HG03025 (cell line): Measurements from ENCODE around the gene ADGRL3.

Experiments used
- ATAC-seq: cut with Tn5 transposase; IDR thresholded peaks from one replicate; pipeline ENCODE4 v1.9.1; 2021; ENCODE audit warnings: mild to moderate bottlenecking, moderate library complexity; ENCODE audit not compliant: unreplicated experiment, low FRiP score

Gene ADGRL3

DNA sequence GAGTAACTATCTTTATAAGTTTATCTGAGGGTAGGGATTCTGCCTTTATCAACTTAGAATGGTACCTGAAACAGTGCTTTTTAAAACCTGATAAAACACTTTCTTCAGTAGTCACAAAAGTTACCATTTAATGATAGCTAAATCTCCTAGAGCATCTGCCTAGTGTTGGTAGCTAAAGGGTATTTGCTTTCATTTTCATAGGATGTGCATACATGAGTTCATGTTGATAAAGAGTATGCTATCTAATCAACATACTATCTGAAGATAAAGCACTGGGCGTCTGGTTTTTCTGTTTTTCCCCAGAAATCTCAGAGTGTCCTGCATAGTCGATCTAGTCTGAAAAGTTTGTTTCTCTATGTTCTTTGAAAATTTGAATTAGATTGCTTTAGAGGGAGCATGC lies 75.1 kb downstream of the ADGRL3 start:
- no peak for ATAC-seq

GRCh38 chr4:61276029-61276428 lies 75.9 kb downstream of the ADGRL3 start:
- ATAC-seq, result no peak

DNA sequence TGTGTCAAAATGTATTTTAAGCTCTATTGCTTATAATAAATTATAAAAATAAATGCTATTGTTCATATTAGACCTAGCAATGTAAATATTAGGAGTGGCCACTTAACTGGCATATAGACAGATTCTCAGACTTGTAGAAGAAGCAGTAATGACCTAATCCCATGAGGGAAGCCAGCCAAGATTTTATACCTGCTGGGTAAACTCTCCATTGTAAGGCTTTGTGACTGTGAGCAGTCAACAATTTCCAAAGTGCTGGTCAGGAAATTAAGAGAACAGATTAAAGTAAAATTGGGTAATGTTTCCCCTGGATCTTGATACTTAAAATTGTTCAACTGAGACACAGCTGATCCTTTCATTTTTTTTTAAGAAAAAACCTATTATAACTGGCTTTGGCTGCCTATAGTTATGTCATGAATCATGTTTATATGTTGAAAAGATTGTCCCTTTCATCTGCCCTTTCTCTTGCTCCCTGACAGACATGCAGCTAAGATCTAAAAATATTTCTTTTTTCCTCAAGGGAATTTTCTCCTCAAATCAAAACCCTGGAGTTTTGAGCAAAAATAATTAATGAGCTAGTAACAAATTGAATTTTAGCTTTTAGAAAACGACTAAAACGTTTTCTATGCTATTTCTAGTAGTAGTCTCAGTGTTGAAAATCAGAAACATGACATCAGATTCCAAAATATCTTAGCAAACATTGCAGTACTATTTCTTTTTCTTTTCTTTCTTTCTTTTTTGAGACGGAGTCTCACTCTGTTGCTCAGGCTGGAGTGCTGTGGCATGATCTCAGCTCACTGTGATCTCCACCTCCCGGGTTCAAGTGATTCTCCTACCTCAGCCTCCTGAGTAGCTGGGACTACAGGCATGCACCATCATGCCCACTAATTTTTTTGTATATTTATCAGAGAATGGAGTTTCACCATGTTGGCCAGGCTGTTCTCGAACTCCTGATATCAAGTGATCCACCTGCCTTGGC lies 77.9 kb downstream of the ADGRL3 start:
- ATAC-seq, result no peak

GRCh38 chr4:61292322-61292721 lies 92.2 kb downstream of the ADGRL3 start:
- no peak for ATAC-seq

GRCh38 chr4:61293707-61294400 lies 93.7 kb downstream of the ADGRL3 start:
- ATAC-seq, result no peak

DNA sequence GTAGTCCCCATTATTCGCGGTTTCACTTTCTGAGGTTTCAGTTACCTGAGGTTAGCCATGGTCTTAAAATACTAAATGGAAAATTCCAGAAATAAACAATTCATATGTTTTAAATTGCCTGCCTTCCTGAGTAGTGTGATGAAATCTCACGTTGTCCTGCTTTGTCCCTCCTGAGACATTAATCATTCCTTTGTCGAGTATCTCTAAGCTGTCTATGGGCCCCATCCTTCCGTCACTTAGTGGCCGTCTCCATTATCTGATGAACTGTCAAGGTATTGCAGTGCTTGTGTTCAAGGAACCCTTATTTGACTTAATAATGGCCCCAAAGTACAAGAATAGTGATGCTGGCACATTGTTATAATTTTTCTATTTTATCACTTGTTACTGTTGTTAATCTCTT lies 94.8 kb downstream of the ADGRL3 start:
- no peak for ATAC-seq

DNA sequence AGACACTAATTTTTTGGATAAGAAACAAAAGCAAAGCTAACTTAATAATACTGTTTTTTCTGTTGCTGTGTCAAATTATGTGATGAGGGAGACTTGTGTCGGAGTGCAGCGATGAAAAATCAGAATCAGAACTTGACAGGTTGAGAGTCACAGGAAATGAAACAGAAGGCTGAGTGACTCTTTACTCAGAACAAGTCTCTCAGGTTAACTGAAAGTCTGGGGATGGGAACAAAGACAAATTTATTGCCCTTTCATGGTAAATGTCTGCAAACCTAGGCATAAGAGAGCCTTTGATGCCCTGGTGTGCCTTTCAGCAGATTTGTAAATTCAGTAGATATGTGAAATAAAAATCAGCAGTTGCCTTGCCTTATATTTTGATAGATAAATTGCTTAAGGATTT lies 96.0 kb downstream of the ADGRL3 start:
- no peak for ATAC-seq

DNA sequence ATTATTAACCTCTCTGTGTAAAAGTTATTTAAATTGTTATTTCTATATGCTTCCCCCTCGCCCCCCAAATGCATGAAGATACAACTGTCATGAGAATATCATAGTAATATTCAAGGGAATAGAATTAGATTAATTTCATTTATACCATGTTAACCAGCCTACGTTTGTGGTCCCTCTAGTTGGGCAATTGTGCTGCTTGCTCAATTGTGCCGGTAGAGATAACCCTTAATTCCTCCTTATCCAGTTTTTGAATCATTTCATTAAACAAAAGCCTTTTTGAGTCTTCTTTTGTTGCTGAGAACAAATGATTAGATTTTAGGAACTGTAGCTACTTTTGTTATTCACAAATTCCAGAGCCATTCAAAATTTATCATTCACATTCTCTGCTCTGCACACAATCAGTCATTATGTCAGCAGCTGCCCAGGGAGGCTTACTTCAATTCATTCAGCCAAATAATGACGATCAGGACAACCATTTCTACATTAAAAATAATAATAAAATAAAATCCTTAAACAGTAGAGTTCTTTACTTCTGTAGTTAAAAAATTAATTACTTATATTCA lies 98.1 kb downstream of the ADGRL3 start:
- no peak for ATAC-seq

- ATAC-seq, result no peak
Measured at GRCh38 chr4:61299316-61299715, 99.2 kb downstream of the ADGRL3 start.

GRCh38 chr4:61300266-61300844 lies 100.2 kb downstream of the ADGRL3 start:
- ATAC-seq, result no peak

DNA sequence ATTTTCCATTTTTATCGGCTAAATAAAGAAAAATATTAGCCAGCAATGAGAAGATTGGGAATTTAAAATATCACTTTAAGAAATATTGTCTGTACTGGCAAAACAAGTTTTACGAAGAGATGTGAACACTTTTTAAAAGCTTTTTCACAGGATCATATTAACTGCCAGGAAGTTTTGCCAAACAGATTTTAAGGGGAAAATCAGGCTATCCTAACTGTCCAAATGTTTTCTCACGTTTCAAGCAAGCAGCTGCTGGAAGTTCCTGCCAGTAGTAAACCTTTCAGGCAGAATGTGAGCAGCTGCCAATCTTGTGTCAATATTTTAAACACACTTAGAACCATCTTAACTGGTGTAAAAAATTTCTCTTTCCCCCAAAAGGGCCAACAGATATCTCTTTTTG lies 101.1 kb downstream of the ADGRL3 start:
- no peak for ATAC-seq

- no peak for ATAC-seq
Measured at GRCh38 chr4:61308033-61308432, 107.9 kb downstream of the ADGRL3 start.

DNA sequence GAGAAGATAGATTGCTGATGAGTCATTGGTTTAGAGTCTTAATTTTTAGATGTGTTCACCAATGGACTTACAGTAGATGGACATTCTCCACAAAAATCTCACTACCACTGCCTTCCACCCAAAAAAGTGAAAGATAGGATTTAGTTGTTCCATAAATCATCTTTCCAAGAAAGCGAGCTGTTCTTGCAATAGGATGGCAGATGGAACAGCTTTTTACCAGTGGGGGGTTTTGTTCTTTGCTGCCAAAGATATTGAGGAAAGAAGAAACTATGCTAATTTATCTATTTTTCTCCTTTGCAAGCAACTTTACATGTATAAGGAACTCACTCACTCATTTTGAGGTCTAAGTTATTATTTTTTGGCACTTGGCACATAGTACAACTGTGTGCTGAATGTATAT lies 109.5 kb downstream of the ADGRL3 start:
- no peak for ATAC-seq

- no peak for ATAC-seq
Measured at GRCh38 chr4:61312526-61312925, 112.4 kb downstream of the ADGRL3 start.

DNA sequence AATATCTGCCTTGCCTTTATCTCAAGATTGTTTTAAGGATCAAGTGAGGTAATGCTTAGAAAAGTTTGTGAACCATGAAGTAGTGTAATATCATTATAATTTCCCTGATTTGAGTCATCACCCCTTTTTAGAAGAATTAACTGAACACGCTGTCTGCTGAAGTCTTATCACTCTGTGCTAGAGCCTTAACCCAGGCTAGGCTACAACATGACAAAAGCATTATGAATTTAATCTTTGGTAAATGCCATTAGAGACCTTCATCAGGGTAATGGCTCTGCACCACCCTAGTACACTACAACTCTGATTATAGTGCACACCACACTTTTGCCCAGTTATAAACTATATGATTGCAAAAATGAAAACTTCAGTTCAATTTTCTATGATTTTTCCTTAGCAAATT lies 118.3 kb downstream of the ADGRL3 start:
- ATAC-seq, result no peak

GRCh38 chr4:61319156-61319555 lies 119.0 kb downstream of the ADGRL3 start:
- no peak for ATAC-seq

DNA sequence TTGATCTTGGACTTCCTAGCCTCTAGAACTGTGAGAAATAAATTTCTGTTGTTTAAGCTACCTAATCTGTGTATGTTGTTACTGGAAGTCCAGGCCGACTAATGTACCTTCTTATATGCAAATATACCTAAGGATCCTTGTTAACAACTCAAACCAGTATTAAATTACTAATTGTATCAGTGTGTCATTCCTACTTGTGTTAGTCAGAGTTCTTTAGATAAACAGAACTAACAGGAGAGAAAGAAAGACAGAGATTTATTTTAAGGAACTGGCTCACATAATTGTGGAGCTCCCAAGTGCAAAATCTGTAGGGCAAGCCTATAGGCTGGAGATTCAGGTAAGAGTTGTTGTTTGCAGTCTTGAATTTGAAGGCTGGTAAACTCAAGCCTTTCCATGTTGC lies 120.0 kb downstream of the ADGRL3 start:
- no peak for ATAC-seq

DNA sequence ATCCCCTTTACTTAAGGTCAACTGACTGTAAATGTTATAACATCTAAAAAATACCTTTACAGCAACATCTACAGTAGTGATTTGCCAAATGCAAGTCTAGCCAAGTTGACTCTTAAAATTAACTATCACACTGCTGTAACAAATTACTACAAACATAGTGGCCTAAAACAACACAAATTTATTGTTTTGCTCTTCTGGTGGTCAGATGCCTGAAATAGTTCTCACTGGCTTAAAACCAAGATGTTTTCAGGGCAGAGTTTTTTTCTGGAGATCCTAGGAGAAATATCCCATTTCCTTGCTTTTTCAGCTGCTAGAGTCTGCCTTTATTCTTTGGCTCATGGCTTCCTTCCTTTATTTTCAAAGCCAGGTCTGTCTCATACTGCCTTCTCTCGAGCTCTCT lies 120.5 kb downstream of the ADGRL3 start:
- no peak for ATAC-seq

DNA sequence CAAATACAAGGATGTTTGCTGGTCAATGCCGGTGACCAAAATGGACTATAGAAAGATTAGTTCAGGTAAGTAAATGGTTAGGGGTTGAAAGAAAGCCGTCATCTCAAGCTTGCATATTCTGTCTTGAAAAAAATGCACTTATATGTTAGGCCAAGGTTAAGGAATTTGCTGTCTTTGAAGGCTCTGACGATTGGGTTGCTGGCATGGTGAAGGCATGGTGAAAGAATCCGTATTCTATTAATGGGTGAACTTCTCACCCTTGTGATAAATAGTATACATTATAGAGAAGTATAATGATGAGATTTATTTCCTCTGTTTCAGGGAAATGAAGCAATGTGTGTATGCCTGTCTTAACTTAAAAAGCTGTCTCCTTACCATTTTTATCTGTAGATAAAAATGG lies 132.6 kb downstream of the ADGRL3 start:
- no peak for ATAC-seq

DNA sequence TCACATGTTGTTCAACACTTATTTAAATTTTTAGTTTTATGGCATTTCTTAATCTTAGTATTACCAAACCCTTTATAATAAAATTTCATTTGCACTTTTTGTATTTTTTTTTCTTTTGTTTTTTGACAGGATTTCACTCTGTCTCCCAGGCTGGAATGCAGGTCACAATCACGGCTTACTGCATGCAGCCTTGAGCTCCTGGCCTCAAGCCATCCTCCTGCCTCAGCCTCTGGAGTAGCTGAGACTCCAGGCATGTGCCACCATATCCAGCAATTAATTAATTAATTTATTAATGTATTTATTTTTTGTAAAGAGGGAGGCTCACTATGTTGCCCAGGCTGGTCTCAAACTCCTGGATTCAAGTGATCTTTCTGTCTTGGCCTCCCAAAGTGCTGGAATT lies 133.4 kb downstream of the ADGRL3 start:
- ATAC-seq, result no peak

GRCh38 chr4:61335241-61335763 lies 135.2 kb downstream of the ADGRL3 start:
- no peak for ATAC-seq
